Suprapubic skin (tissue), 3 donors: Measurements from ENCODE around the gene FBXW10.
"Not testable (repeated sequence)": the region's sequence is repeated elsewhere in the genome, so short reads cannot be mapped to it uniquely, and the experiment has no call there.

ENCODE experiments used
- CTCF ChIP-seq, 2 donors: fragments of 200-600 bp in 1 of 2; fragments of 450-650 bp in 1 of 2; sonication (generic) in 1 of 2; IDR thresholded peaks; one replicate each; pipeline ENCODE4 v1.5.1; 2016 to 2019; ENCODE audit warnings: antibody characterized with exemption in 2 of 2, mild to moderate bottlenecking in 1 of 2, moderate library complexity in 1 of 2
- EP300 ChIP-seq: sonication (generic); formaldehyde crosslinking; IDR thresholded peaks from one replicate; pipeline ENCODE4 v1.6.1; 2017; ENCODE audit warnings: antibody characterized with exemption

- TF ChIP-seq CTCF (IDR thresholded peaks at IDR 0.05); EP300: not testable (repeated sequence)
These were observed 6.4 kb downstream of the FBXW10 start for GRCh38 chr17:18750242-18750641.
